CD8-positive, alpha-beta memory T cell (primary cell): ENCODE data around the gene KMT2A. TPM values are rescaled to one million over a fixed set of nuclear protein-coding genes. Genes with fewer than 3 reads are reported as not detected.

Experiments used
- CTCF ChIA-PET: fragments of 350-600 bp; sonication (Branson Sonifier 250); formaldehyde crosslinking; loops from one replicate; lab custom pipeline; 2021; ENCODE audit warnings: antibody characterized with exemption; lab: Charles Lee
- POLR2A ChIA-PET: fragments of 350-600 bp; sonication (Branson Sonifier 250); formaldehyde crosslinking; loops from one replicate; lab custom pipeline; 2021; ENCODE audit warnings: antibody characterized with exemption; lab: Charles Lee
- DNase-seq, 5 donors: peaks; one replicate each; pipeline versions ENCODE4 v3.0.0 to v3.0.0-alpha.2; 2020 to 2022; ENCODE audit warnings: mixed read lengths in 1 of 5
- H3K27ac ChIP-seq: one replicate; pipeline ENCODE4 v1.7.0; 2013; ENCODE audit warnings: low read depth, mild to moderate bottlenecking, low read length, moderate library complexity
- H3K27me3 ChIP-seq: 2 replicates; pipeline ENCODE4 v1.7.0; 2013; ENCODE audit warnings: low read length, mild to moderate bottlenecking; ENCODE audit not compliant: insufficient read depth, poor library complexity, severe bottlenecking
- H3K36me3 ChIP-seq: 2 replicates; pipeline ENCODE4 v1.7.0; 2013; ENCODE audit warnings: mild to moderate bottlenecking, low read length, moderate library complexity; ENCODE audit not compliant: insufficient read depth
- H3K4me1 ChIP-seq: 2 replicates; pipeline ENCODE4 v1.7.0; 2013; ENCODE audit warnings: mild to moderate bottlenecking, low read length, moderate library complexity; ENCODE audit not compliant: insufficient read depth
- H3K4me3 ChIP-seq: 2 replicates; pipeline ENCODE4 v1.7.0; 2013; ENCODE audit warnings: mild to moderate bottlenecking, low read length
- H3K9me3 ChIP-seq: 2 replicates; pipeline ENCODE4 v1.7.0; 2013; ENCODE audit warnings: mild to moderate bottlenecking, low read length
- H3K27ac Mint-ChIP-seq, 8 donors: one replicate each; pipeline ENCODE4 v1.8.0; 2020 to 2021; ENCODE audit warnings: mixed read lengths in 8 of 8, mild to moderate bottlenecking in 6 of 8, inconsistent platforms in 3 of 8, moderate library complexity in 3 of 8
- H3K27me3 Mint-ChIP-seq, 2 donors: one replicate each; pipeline ENCODE4 v1.8.0; 2020 to 2021; ENCODE audit warnings: mixed read lengths in 2 of 2, mild to moderate bottlenecking in 1 of 2, moderate library complexity in 1 of 2
- H3K36me3 Mint-ChIP-seq, 3 donors: one replicate each; pipeline ENCODE4 v1.8.0; 2020 to 2021; ENCODE audit warnings: mixed read lengths in 3 of 3, inconsistent platforms in 1 of 3, mild to moderate bottlenecking in 1 of 3
- H3K4me1 Mint-ChIP-seq, 3 donors: one replicate each; pipeline ENCODE4 v1.8.0; 2020 to 2021; ENCODE audit warnings: mixed read lengths in 3 of 3, inconsistent platforms in 1 of 3, mild to moderate bottlenecking in 1 of 3
- H3K4me3 Mint-ChIP-seq, 7 donors: one replicate each; pipeline ENCODE4 v1.8.0; 2020 to 2021; ENCODE audit warnings: mixed read lengths in 7 of 7, mild to moderate bottlenecking in 6 of 7, moderate library complexity in 4 of 7, inconsistent platforms in 2 of 7
- H3K9me3 Mint-ChIP-seq, 5 donors: one replicate each; pipeline ENCODE4 v1.8.0; 2020 to 2022; ENCODE audit warnings: mixed read lengths in 5 of 5, mild to moderate bottlenecking in 3 of 5, moderate library complexity in 2 of 5, inconsistent platforms in 1 of 5
- polyA plus RNA-seq: library from polyadenylated mRNA; unstranded; fragments of 300-500 nt; fragmentation: Illumina TruSeq; gene quantifications from one replicate; pipeline ENCODE4 v1.2.3, GENCODE V29; 2021
- total RNA-seq, 2 experiments: library from RNA; stranded (reverse); gene quantifications; one replicate each; pipeline ENCODE4 v1.2.3, GENCODE V29; 2021

The KMT2A gene
- total and polyA plus RNA-seq, 3 experiments from 2014 or later, result 40.5 to 80.6 (median 80.0) TPM

- H3K9me3 ChIP-seq, result no peaks in the 10 kb centered on the region
- POLR2A ChIA-PET, result interaction anchor here (0.7 to 1.0 kb wide), 2 partner anchors 91 to 290 kb away, joined by 3 to 4 read pairs; no protein-coding TSS in a partner anchor
- H3K27me3 ChIP-seq, result no peaks in the 10 kb centered on the region
- no peak overlapping the region for H3K4me3 Mint-ChIP-seq
- H3K9me3 Mint-ChIP-seq, result no peaks in the 10 kb centered on the region
- no peaks in the 10 kb centered on the region for H3K4me1 ChIP-seq
- H3K36me3 ChIP-seq, result peaks cover 48% of the 10 kb centered on the region
- H3K27ac Mint-ChIP-seq, result peak overlapping the region in 7 of 8 donors; percentile 3 to 83 (median 24)
- H3K36me3 Mint-ChIP-seq, result peaks cover 3 to 77% (median 25%) of the 10 kb centered on the region in 3 donors
- no peaks in the 10 kb centered on the region for H3K27me3 Mint-ChIP-seq
- DNase-seq, result peak; percentile 65 to 78 (median 73)
- H3K4me1 Mint-ChIP-seq, result peaks cover 4 to 6% (median 5%) of the 10 kb centered on the region in 3 donors
- no peak overlapping the region for H3K27ac ChIP-seq
- CTCF ChIA-PET, result interaction anchor here (0.7 to 1.8 kb wide), 15 partner anchors 11 to 422 kb away, joined by 3 to 7 read pairs (median 4); partner anchors contain the start of gene CD3E
- no peak overlapping the region for H3K4me3 ChIP-seq
These were observed 52.3 kb downstream of the KMT2A start for GRCh38 chr11:118488480-118489109.

DNA sequence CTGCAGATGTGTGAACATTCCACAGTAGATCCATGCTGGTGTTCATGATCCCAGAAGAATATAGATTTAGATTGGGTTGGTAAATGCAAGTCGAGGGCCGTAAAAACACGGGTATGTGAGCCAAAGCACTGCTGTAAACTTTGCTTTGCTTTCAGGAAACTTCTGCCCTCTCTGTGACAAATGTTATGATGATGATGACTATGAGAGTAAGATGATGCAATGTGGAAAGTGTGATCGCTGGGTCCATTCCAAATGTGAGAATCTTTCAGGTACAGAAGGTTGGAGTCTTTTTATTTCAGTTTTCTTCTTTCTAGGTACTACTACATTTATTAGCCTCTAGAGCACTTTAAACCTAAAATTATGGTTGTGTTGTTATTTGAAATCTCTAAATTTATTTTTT is 54.7 kb downstream of the KMT2A start:
- Histone ChIP-seq H3K4me1 (no peaks in the 10 kb centered on the region), H3K27ac (no peak overlapping the region), H3K9me3 (no peaks in the 10 kb centered on the region), H3K36me3 (peaks cover 53% of the 10 kb centered on the region), H3K27me3 (no peaks in the 10 kb centered on the region), H3K4me3 (no peak overlapping the region)
- H3K27me3 Mint-ChIP-seq, result no peaks in the 10 kb centered on the region
- H3K36me3 Mint-ChIP-seq, result peaks cover 3 to 76% (median 27%) of the 10 kb centered on the region in 3 donors
- peaks cover 4 to 6% (median 5%) of the 10 kb centered on the region in 3 donors for H3K4me1 Mint-ChIP-seq
- H3K27ac Mint-ChIP-seq, result peak overlapping the region in 4 of 8 donors; percentile 20 to 61 (median 32)
- no peak for DNase-seq
- ChIA-PET POLR2A (no interaction called here), CTCF (interaction anchor here (1.0 kb wide), 1 partner anchor 112 kb away, joined by 4 read pairs; no protein-coding TSS in a partner anchor)
- no peaks in the 10 kb centered on the region for H3K9me3 Mint-ChIP-seq
- no peak overlapping the region for H3K4me3 Mint-ChIP-seq

GRCh38 chr11:118497831-118498230 is 61.5 kb downstream of the KMT2A start:
- no peak overlapping the region for H3K4me3 Mint-ChIP-seq
- H3K4me1 Mint-ChIP-seq, result no peaks in the 10 kb centered on the region
- Histone ChIP-seq H3K4me1 (no peaks in the 10 kb centered on the region), H3K27me3 (no peaks in the 10 kb centered on the region), H3K36me3 (peaks cover 79% of the 10 kb centered on the region), H3K27ac (no peak overlapping the region), H3K9me3 (no peaks in the 10 kb centered on the region), H3K4me3 (no peak overlapping the region)
- H3K27ac Mint-ChIP-seq, result no peak overlapping the region
- ChIA-PET POLR2A (no interaction called here), CTCF (no interaction called here)
- H3K36me3 Mint-ChIP-seq, result peaks cover 4 to 91% (median 39%) of the 10 kb centered on the region in 3 donors
- no peak for DNase-seq
- H3K9me3 Mint-ChIP-seq, result no peaks in the 10 kb centered on the region
- no peaks in the 10 kb centered on the region for H3K27me3 Mint-ChIP-seq

DNA sequence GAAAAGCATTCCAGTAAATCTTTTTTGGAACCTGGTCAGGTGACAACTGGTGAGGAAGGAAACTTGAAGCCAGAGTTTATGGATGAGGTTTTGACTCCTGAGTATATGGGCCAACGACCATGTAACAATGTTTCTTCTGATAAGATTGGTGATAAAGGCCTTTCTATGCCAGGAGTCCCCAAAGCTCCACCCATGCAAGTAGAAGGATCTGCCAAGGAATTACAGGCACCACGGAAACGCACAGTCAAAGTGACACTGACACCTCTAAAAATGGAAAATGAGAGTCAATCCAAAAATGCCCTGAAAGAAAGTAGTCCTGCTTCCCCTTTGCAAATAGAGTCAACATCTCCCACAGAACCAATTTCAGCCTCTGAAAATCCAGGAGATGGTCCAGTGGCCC is 66.9 kb downstream of the KMT2A start:
- Mint-ChIP-seq H3K27me3 (no peaks in the 10 kb centered on the region), H3K36me3 (peaks cover 4 to 98% (median 41%) of the 10 kb centered on the region in 3 donors), H3K4me3 (no peak overlapping the region), H3K4me1 (peaks cover 0 to 4% (median 1%) of the 10 kb centered on the region in 3 donors), H3K27ac (peak overlapping the region in 4 of 8 donors; percentile 4 to 69 (median 42)), H3K9me3 (no peaks in the 10 kb centered on the region)
- Histone ChIP-seq H3K4me1 (no peaks in the 10 kb centered on the region), H3K4me3 (no peak overlapping the region), H3K36me3 (peaks cover 87% of the 10 kb centered on the region), H3K27ac (no peak overlapping the region), H3K27me3 (no peaks in the 10 kb centered on the region), H3K9me3 (no peaks in the 10 kb centered on the region)
- POLR2A ChIA-PET, result no interaction called here
- CTCF ChIA-PET, result no interaction called here
- DNase-seq, result no peak

- Mint-ChIP-seq H3K4me3 (no peak overlapping the region), H3K36me3 (peaks cover 21 to 89% (median 28%) of the 10 kb centered on the region in 3 donors), H3K27ac (peak overlapping the region in 2 of 8 donors; percentile 52 to 78), H3K9me3 (no peaks in the 10 kb centered on the region), H3K27me3 (no peaks in the 10 kb centered on the region), H3K4me1 (peaks cover 6 to 9% (median 6%) of the 10 kb centered on the region in 3 donors)
- Histone ChIP-seq H3K9me3 (no peaks in the 10 kb centered on the region), H3K27ac (no peak overlapping the region), H3K4me1 (peaks cover 5% of the 10 kb centered on the region), H3K27me3 (no peaks in the 10 kb centered on the region), H3K4me3 (no peak overlapping the region), H3K36me3 (peaks cover 68% of the 10 kb centered on the region)
- ChIA-PET POLR2A (no interaction called here), CTCF (no interaction called here)
- no peak for DNase-seq
These were observed 75.3 kb downstream of the KMT2A start for GRCh38 chr11:118511601-118512000.

GRCh38 chr11:118514103-118514502 is 77.8 kb downstream of the KMT2A start:
- DNase-seq, result no peak
- Histone ChIP-seq H3K9me3 (no peaks in the 10 kb centered on the region), H3K4me1 (peaks cover 5% of the 10 kb centered on the region), H3K27ac (no peak overlapping the region), H3K36me3 (peaks cover 59% of the 10 kb centered on the region), H3K27me3 (no peaks in the 10 kb centered on the region), H3K4me3 (no peak overlapping the region)
- no peaks in the 10 kb centered on the region for H3K27me3 Mint-ChIP-seq
- ChIA-PET CTCF (no interaction called here), POLR2A (no interaction called here)
- H3K4me3 Mint-ChIP-seq, result peak overlapping the region in 1 of 7 donors; percentile 1
- H3K4me1 Mint-ChIP-seq, result peaks cover 5 to 7% (median 6%) of the 10 kb centered on the region in 3 donors
- H3K9me3 Mint-ChIP-seq, result no peaks in the 10 kb centered on the region
- H3K27ac Mint-ChIP-seq, result peak overlapping the region in 7 of 8 donors; percentile 27 to 92 (median 77)
- peaks cover 21 to 77% (median 30%) of the 10 kb centered on the region in 3 donors for H3K36me3 Mint-ChIP-seq

DNA sequence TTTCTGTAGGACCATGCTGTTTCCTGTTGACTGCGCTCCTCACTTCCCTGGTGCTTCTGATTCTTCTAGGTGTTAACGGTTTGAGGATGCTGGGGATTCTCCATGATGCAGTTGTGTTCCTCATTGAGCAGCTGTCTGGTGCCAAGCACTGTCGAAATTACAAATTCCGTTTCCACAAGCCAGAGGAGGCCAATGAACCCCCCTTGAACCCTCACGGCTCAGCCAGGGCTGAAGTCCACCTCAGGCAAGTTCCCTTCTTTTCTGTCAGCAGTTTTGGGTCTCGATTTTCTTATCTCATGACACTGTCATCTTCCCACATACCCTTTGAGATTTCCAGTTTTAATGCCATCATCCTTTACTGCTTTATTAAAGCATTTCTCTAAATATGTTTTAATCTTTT is 83.3 kb downstream of the KMT2A start:
- H3K4me1 ChIP-seq, result no peaks in the 10 kb centered on the region
- H3K9me3 ChIP-seq, result no peaks in the 10 kb centered on the region
- Mint-ChIP-seq H3K36me3 (peaks cover 0 to 80% (median 13%) of the 10 kb centered on the region in 3 donors), H3K27me3 (no peaks in the 10 kb centered on the region), H3K4me3 (no peak overlapping the region), H3K27ac (peak overlapping the region in 4 of 8 donors; percentile 33 to 63 (median 40)), H3K4me1 (no peaks in the 10 kb centered on the region), H3K9me3 (no peaks in the 10 kb centered on the region)
- peaks cover 59% of the 10 kb centered on the region for H3K36me3 ChIP-seq
- no peaks in the 10 kb centered on the region for H3K27me3 ChIP-seq
- POLR2A ChIA-PET, result interaction anchor here (0.9 to 1.0 kb wide), 2 partner anchors 10 to 136 kb away, joined by 3 read pairs; no protein-coding TSS in a partner anchor
- no peak overlapping the region for H3K27ac ChIP-seq
- no peak for DNase-seq
- CTCF ChIA-PET, result no interaction called here
- no peak overlapping the region for H3K4me3 ChIP-seq

GRCh38 chr11:118521892-118522311 is 85.6 kb downstream of the KMT2A start:
- Mint-ChIP-seq H3K4me1 (peaks cover 0 to 14% (median 1%) of the 10 kb centered on the region in 3 donors), H3K27me3 (no peaks in the 10 kb centered on the region), H3K36me3 (peaks cover 0 to 68% (median 5%) of the 10 kb centered on the region in 3 donors), H3K9me3 (no peaks in the 10 kb centered on the region), H3K27ac (no peak overlapping the region), H3K4me3 (no peak overlapping the region)
- no peak overlapping the region for H3K27ac ChIP-seq
- ChIA-PET POLR2A (no interaction called here), CTCF (no interaction called here)
- H3K36me3 ChIP-seq, result peaks cover 46% of the 10 kb centered on the region
- no peaks in the 10 kb centered on the region for H3K4me1 ChIP-seq
- H3K27me3 ChIP-seq, result no peaks in the 10 kb centered on the region
- DNase-seq, result no peak
- no peaks in the 10 kb centered on the region for H3K9me3 ChIP-seq
- no peak overlapping the region for H3K4me3 ChIP-seq
